Measurements from ENCODE around the gene ABHD12.
A peak's percentile ranks its signal among the peaks of the same experiment; 100 is the strongest.

The ABHD12 gene

GRCh38 chr20:25258828-25259227, 131.8 kb downstream of the ABHD12 start:
- Histone ChIP-seq H3K27ac (ENCODE audit: low read depth in 2 of 2, low read length in 2 of 2) (no peak overlapping the region), H3K9me3 (ENCODE audit: control insufficient read depth in 2 of 2, low read length in 2 of 2) (no peaks in the 10 kb centered on the region), H3K4me1 (ENCODE audit: control insufficient read depth in 2 of 2, insufficient read depth in 2 of 2, low read length in 2 of 2) (peaks cover 16 to 57% of the 10 kb centered on the region in 2 donors)

GRCh38 chr20:25258476-25258805, 132.2 kb downstream of the ABHD12 start:
- H3K9ac ChIP-seq (ENCODE audit: low read depth in 1 of 2, low read length in 2 of 2), result no peak overlapping the region
- peaks cover 16 to 61% of the 10 kb centered on the region in 2 donors for H3K4me1 ChIP-seq (ENCODE audit: control insufficient read depth in 2 of 2, insufficient read depth in 2 of 2, low read length in 2 of 2)
- H3K4me3 ChIP-seq (ENCODE audit: low read length in 2 of 2), result no peak overlapping the region
- H3K27ac ChIP-seq (ENCODE audit: low read depth in 2 of 2, low read length in 2 of 2), result peak overlapping the region in 1 of 2 donors; percentile 38
- H3K27me3 ChIP-seq (ENCODE audit: control insufficient read depth in 2 of 2, insufficient read depth in 2 of 2, low read length in 2 of 2), result no peaks in the 10 kb centered on the region
- peaks cover 5 to 30% of the 10 kb centered on the region in 2 donors for H3K36me3 ChIP-seq (ENCODE audit: control insufficient read depth in 2 of 2, insufficient read depth in 2 of 2, low read length in 2 of 2)
- no peaks in the 10 kb centered on the region for H3K9me3 ChIP-seq (ENCODE audit: control insufficient read depth in 2 of 2, low read length in 2 of 2)

More at GRCh38 chr20:25258828-25259227, 131.8 kb downstream of the ABHD12 start:
- H3K4me3 ChIP-seq (ENCODE audit: low read length in 2 of 2), result no peak overlapping the region
- H3K36me3 ChIP-seq (ENCODE audit: control insufficient read depth in 2 of 2, insufficient read depth in 2 of 2, low read length in 2 of 2), result peaks cover 5 to 30% of the 10 kb centered on the region in 2 donors
- no peak overlapping the region for H3K9ac ChIP-seq (ENCODE audit: low read depth in 1 of 2, low read length in 2 of 2)
- no peaks in the 10 kb centered on the region for H3K27me3 ChIP-seq (ENCODE audit: control insufficient read depth in 2 of 2, insufficient read depth in 2 of 2, low read length in 2 of 2)

GRCh38 chr20:25257756-25258475, 132.7 kb downstream of the ABHD12 start:
- H3K4me1 ChIP-seq (ENCODE audit: control insufficient read depth in 2 of 2, insufficient read depth in 2 of 2, low read length in 2 of 2), result peaks cover 17 to 66% of the 10 kb centered on the region in 2 donors
- no peaks in the 10 kb centered on the region for H3K27me3 ChIP-seq (ENCODE audit: control insufficient read depth in 2 of 2, insufficient read depth in 2 of 2, low read length in 2 of 2)
- H3K9ac ChIP-seq (ENCODE audit: low read depth in 1 of 2, low read length in 2 of 2), result peak overlapping the region in 1 of 2 donors; percentile 18
- H3K36me3 ChIP-seq (ENCODE audit: control insufficient read depth in 2 of 2, insufficient read depth in 2 of 2, low read length in 2 of 2), result peaks cover 5 to 30% of the 10 kb centered on the region in 2 donors
- peak overlapping the region in 1 of 2 donors; percentile 38 for H3K27ac ChIP-seq (ENCODE audit: low read depth in 2 of 2, low read length in 2 of 2)
- H3K4me3 ChIP-seq (ENCODE audit: low read length in 2 of 2), result no peak overlapping the region
- no peaks in the 10 kb centered on the region for H3K9me3 ChIP-seq (ENCODE audit: control insufficient read depth in 2 of 2, low read length in 2 of 2)

GRCh38 chr20:25257130-25257529, 133.5 kb downstream of the ABHD12 start:
- peaks cover 24 to 72% of the 10 kb centered on the region in 2 donors for H3K4me1 ChIP-seq (ENCODE audit: control insufficient read depth in 2 of 2, insufficient read depth in 2 of 2, low read length in 2 of 2)
- no peaks in the 10 kb centered on the region for H3K9me3 ChIP-seq (ENCODE audit: control insufficient read depth in 2 of 2, low read length in 2 of 2)
- peaks cover 5 to 30% of the 10 kb centered on the region in 2 donors for H3K36me3 ChIP-seq (ENCODE audit: control insufficient read depth in 2 of 2, insufficient read depth in 2 of 2, low read length in 2 of 2)
- peak overlapping the region in 1 of 2 donors; percentile 34 for H3K27ac ChIP-seq (ENCODE audit: low read depth in 2 of 2, low read length in 2 of 2)
- no peak overlapping the region for H3K4me3 ChIP-seq (ENCODE audit: low read length in 2 of 2)
- H3K9ac ChIP-seq (ENCODE audit: low read depth in 1 of 2, low read length in 2 of 2), result peak overlapping the region in 1 of 2 donors; percentile 47
- H3K27me3 ChIP-seq (ENCODE audit: control insufficient read depth in 2 of 2, insufficient read depth in 2 of 2, low read length in 2 of 2), result no peaks in the 10 kb centered on the region

- H3K4me3 ChIP-seq (ENCODE audit: low read length in 2 of 2), result no peak overlapping the region
- H3K27ac ChIP-seq (ENCODE audit: low read depth in 2 of 2, low read length in 2 of 2), result peak overlapping the region in 1 of 2 donors; percentile 94
- peak overlapping the region in 1 of 2 donors; percentile 47 for H3K9ac ChIP-seq (ENCODE audit: low read depth in 1 of 2, low read length in 2 of 2)
Measured at GRCh38 chr20:25256226-25256859, 134.3 kb downstream of the ABHD12 start.

GRCh38 chr20:25254986-25255680, 135.5 kb downstream of the ABHD12 start:
- Histone ChIP-seq H3K27me3 (ENCODE audit: control insufficient read depth in 2 of 2, insufficient read depth in 2 of 2, low read length in 2 of 2) (no peaks in the 10 kb centered on the region), H3K4me1 (ENCODE audit: control insufficient read depth in 2 of 2, insufficient read depth in 2 of 2, low read length in 2 of 2) (peaks cover 37 to 81% of the 10 kb centered on the region in 2 donors), H3K9me3 (ENCODE audit: control insufficient read depth in 2 of 2, low read length in 2 of 2) (no peaks in the 10 kb centered on the region), H3K27ac (ENCODE audit: low read depth in 2 of 2, low read length in 2 of 2) (peak overlapping the region; percentile 61 to 94), H3K9ac (ENCODE audit: low read depth in 1 of 2, low read length in 2 of 2) (peak overlapping the region in 1 of 2 donors; percentile 72), H3K4me3 (ENCODE audit: low read length in 2 of 2) (peak overlapping the region in 1 of 2 donors; percentile 0), H3K36me3 (ENCODE audit: control insufficient read depth in 2 of 2, insufficient read depth in 2 of 2, low read length in 2 of 2) (peaks cover 4 to 29% of the 10 kb centered on the region in 2 donors)

More at GRCh38 chr20:25256226-25256859, 134.3 kb downstream of the ABHD12 start:
- no peaks in the 10 kb centered on the region for H3K27me3 ChIP-seq (ENCODE audit: control insufficient read depth in 2 of 2, insufficient read depth in 2 of 2, low read length in 2 of 2)
- no peaks in the 10 kb centered on the region for H3K9me3 ChIP-seq (ENCODE audit: control insufficient read depth in 2 of 2, low read length in 2 of 2)
- peaks cover 31 to 80% of the 10 kb centered on the region in 2 donors for H3K4me1 ChIP-seq (ENCODE audit: control insufficient read depth in 2 of 2, insufficient read depth in 2 of 2, low read length in 2 of 2)
- peaks cover 9 to 32% of the 10 kb centered on the region in 2 donors for H3K36me3 ChIP-seq (ENCODE audit: control insufficient read depth in 2 of 2, insufficient read depth in 2 of 2, low read length in 2 of 2)

- peak overlapping the region; percentile 61 to 94 for H3K27ac ChIP-seq (ENCODE audit: low read depth in 2 of 2, low read length in 2 of 2)
- H3K36me3 ChIP-seq (ENCODE audit: control insufficient read depth in 2 of 2, insufficient read depth in 2 of 2, low read length in 2 of 2), result peaks cover 4 to 24% of the 10 kb centered on the region in 2 donors
- H3K4me1 ChIP-seq (ENCODE audit: control insufficient read depth in 2 of 2, insufficient read depth in 2 of 2, low read length in 2 of 2), result peaks cover 34 to 77% of the 10 kb centered on the region in 2 donors
- no peak overlapping the region for H3K4me3 ChIP-seq (ENCODE audit: low read length in 2 of 2)
- no peaks in the 10 kb centered on the region for H3K9me3 ChIP-seq (ENCODE audit: control insufficient read depth in 2 of 2, low read length in 2 of 2)
- peak overlapping the region in 1 of 2 donors; percentile 72 for H3K9ac ChIP-seq (ENCODE audit: low read depth in 1 of 2, low read length in 2 of 2)
- H3K27me3 ChIP-seq (ENCODE audit: control insufficient read depth in 2 of 2, insufficient read depth in 2 of 2, low read length in 2 of 2), result no peaks in the 10 kb centered on the region
Measured at GRCh38 chr20:25254571-25254970, 136.1 kb downstream of the ABHD12 start.

- Histone ChIP-seq H3K9me3 (ENCODE audit: control insufficient read depth in 2 of 2, low read length in 2 of 2) (no peaks in the 10 kb centered on the region), H3K4me3 (ENCODE audit: low read length in 2 of 2) (no peak overlapping the region), H3K27me3 (ENCODE audit: control insufficient read depth in 2 of 2, insufficient read depth in 2 of 2, low read length in 2 of 2) (no peaks in the 10 kb centered on the region), H3K36me3 (ENCODE audit: control insufficient read depth in 2 of 2, insufficient read depth in 2 of 2, low read length in 2 of 2) (peaks cover 4 to 21% of the 10 kb centered on the region in 2 donors), H3K27ac (ENCODE audit: low read depth in 2 of 2, low read length in 2 of 2) (peak overlapping the region in 1 of 2 donors; percentile 96), H3K9ac (ENCODE audit: low read depth in 1 of 2, low read length in 2 of 2) (peak overlapping the region in 1 of 2 donors; percentile 27), H3K4me1 (ENCODE audit: control insufficient read depth in 2 of 2, insufficient read depth in 2 of 2, low read length in 2 of 2) (peaks cover 38 to 76% of the 10 kb centered on the region in 2 donors)
Measured at GRCh38 chr20:25253606-25254275, 136.9 kb downstream of the ABHD12 start.

GRCh38 chr20:25252686-25253421, 137.8 kb downstream of the ABHD12 start:
- peaks cover 38 to 70% of the 10 kb centered on the region in 2 donors for H3K4me1 ChIP-seq (ENCODE audit: control insufficient read depth in 2 of 2, insufficient read depth in 2 of 2, low read length in 2 of 2)
- no peaks in the 10 kb centered on the region for H3K27me3 ChIP-seq (ENCODE audit: control insufficient read depth in 2 of 2, insufficient read depth in 2 of 2, low read length in 2 of 2)
- peaks cover 4 to 18% of the 10 kb centered on the region in 2 donors for H3K36me3 ChIP-seq (ENCODE audit: control insufficient read depth in 2 of 2, insufficient read depth in 2 of 2, low read length in 2 of 2)
- H3K9ac ChIP-seq (ENCODE audit: low read depth in 1 of 2, low read length in 2 of 2), result peak overlapping the region in 1 of 2 donors; percentile 92
- no peaks in the 10 kb centered on the region for H3K9me3 ChIP-seq (ENCODE audit: control insufficient read depth in 2 of 2, low read length in 2 of 2)
- peak overlapping the region in 1 of 2 donors; percentile 91 for H3K4me3 ChIP-seq (ENCODE audit: low read length in 2 of 2)
- peak overlapping the region; percentile 84 to 96 for H3K27ac ChIP-seq (ENCODE audit: low read depth in 2 of 2, low read length in 2 of 2)
